ENCODE data around the gene RAB40C. TPM values are rescaled to one million over a fixed set of nuclear protein-coding genes. Genes with fewer than 3 reads are reported as not detected.
A peak's percentile ranks its signal among the peaks of the same experiment; 100 is the strongest.

Gene RAB40C
- total and polyA plus RNA-seq, 10 of the 15 experiments (the other 5 are each of a cell fraction or from before 2014, with no cell fraction given) = 0.06 to 12.8 (median 4.6) TPM

- TF ChIP-seq E2F8 (IDR thresholded peaks at IDR 0.05; ENCODE audit: low read depth, partially characterized antibody) (peak; percentile 78), MTA3 (IDR thresholded peaks at IDR 0.05; ENCODE audit: borderline replicate concordance, low read length) (no peak), ZSCAN29 (IDR thresholded peaks at IDR 0.05) (peak; percentile 86), CREB1 (IDR thresholded peaks at IDR 0.05; ENCODE audit: low read depth) (peak; percentile 76), RBBP5 (conservative IDR thresholded peaks at IDR 0.05) (no peak), NFYA (IDR thresholded peaks at IDR 0.05; ENCODE audit: borderline replicate concordance, low read depth, low read length) (no peak), NFYB (IDR thresholded peaks at IDR 0.05; ENCODE audit: insufficient read depth, low read depth, low read length) (no peak), SMC3 (IDR thresholded peaks at IDR 0.05; ENCODE audit: borderline replicate concordance, low read length) (no peak), PML (IDR thresholded peaks at IDR 0.05; ENCODE audit: low read length) (peak; percentile 76; the same call in 1 of the 2 replicates), PAX5 (IDR thresholded peaks at IDR 0.05; ENCODE audit: borderline replicate concordance, low read depth, low read length) (peak; percentile 81; the same call in 1 of the 2 replicates), ZNF207 (IDR thresholded peaks at IDR 0.05; ENCODE audit: borderline replicate concordance) (peak; percentile 94; the same call in 1 of the 2 replicates), WRNIP1 (IDR thresholded peaks at IDR 0.05; ENCODE audit: borderline replicate concordance, low read depth, low read length) (no peak), CBFB (IDR thresholded peaks at IDR 0.05; ENCODE audit: low read depth) (peak; percentile 64; the same call in 1 of the 2 replicates), POU2F2 (IDR thresholded peaks at IDR 0.05; ENCODE audit: borderline replicate concordance, low read depth, low read length) (peak; percentile 7; the same call in 1 of the 3 replicates), SKIL (IDR thresholded peaks at IDR 0.05; ENCODE audit: low read depth, poor library complexity, severe bottlenecking) (peak; percentile 81), ZNF384 (IDR thresholded peaks at IDR 0.05; ENCODE audit: borderline replicate concordance, low read depth, low read length) (no peak), ASH2L (IDR thresholded peaks at IDR 0.05; ENCODE audit: borderline replicate concordance, low read depth) (peak; percentile 81; the same call in 1 of the 2 replicates), IKZF2 (IDR thresholded peaks at IDR 0.05) (peak; percentile 49 to 69), NFXL1 (IDR thresholded peaks at IDR 0.05; ENCODE audit: borderline replicate concordance) (no peak), HCFC1 (IDR thresholded peaks at IDR 0.05; ENCODE audit: low read length) (peak; percentile 97), RELB (IDR thresholded peaks at IDR 0.05; ENCODE audit: low read depth) (peak; percentile 96)
Measured at GRCh38 chr16:636206-637080, 46.6 kb downstream of the RAB40C start, which contains the start of gene METTL26 (continued).
